ENCODE results near the gene SLC44A4.
A peak's percentile ranks its signal among the peaks of the same experiment; 100 is the strongest.

SLC44A4 gene

GRCh38 chr6:31861919-31862343 lies 16.9 kb downstream of the SLC44A4 start:
- TF ChIP-seq, protein P1, sequence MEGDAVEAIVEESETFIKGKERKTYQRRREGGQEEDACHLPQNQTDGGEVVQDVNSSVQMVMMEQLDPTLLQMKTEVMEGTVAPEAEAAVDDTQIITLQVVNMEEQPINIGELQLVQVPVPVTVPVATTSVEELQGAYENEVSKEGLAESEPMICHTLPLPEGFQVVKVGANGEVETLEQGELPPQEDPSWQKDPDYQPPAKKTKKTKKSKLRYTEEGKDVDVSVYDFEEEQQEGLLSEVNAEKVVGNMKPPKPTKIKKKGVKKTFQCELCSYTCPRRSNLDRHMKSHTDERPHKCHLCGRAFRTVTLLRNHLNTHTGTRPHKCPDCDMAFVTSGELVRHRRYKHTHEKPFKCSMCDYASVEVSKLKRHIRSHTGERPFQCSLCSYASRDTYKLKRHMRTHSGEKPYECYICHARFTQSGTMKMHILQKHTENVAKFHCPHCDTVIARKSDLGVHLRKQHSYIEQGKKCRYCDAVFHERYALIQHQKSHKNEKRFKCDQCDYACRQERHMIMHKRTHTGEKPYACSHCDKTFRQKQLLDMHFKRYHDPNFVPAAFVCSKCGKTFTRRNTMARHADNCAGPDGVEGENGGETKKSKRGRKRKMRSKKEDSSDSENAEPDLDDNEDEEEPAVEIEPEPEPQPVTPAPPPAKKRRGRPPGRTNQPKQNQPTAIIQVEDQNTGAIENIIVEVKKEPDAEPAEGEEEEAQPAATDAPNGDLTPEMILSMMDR (conservative IDR thresholded peaks at IDR 0.05; ENCODE audit: low read depth, low read length): no peak
- Histone ChIP-seq H3K4me1 (ENCODE audit: low read depth, poor library complexity, severe bottlenecking) (peaks cover 10% of the 10 kb centered on the region), H3K27me3 (ENCODE audit: insufficient read depth, low read depth) (no peaks in the 10 kb centered on the region), H3K27ac (no peak overlapping the region), H3K79me2 (ENCODE audit: insufficient read depth, low read depth) (no peaks in the 10 kb centered on the region), H3K9ac (peak overlapping the region; percentile 30; the same call in 1 of the 2 replicates), H3K4me3 (IDR thresholded peaks at IDR 0.05; ENCODE audit: insufficient read depth, low read depth, low read length) (no peak overlapping the region), H3K4me2 (peak overlapping the region; percentile 97), H4K20me1 (ENCODE audit: insufficient read depth) (no peaks in the 10 kb centered on the region), H2AFZ (ENCODE audit: low read depth) (peak overlapping the region; percentile 65; the same call in 1 of the 2 replicates), H3K36me3 (ENCODE audit: insufficient read depth) (no peaks in the 10 kb centered on the region)

DNA sequence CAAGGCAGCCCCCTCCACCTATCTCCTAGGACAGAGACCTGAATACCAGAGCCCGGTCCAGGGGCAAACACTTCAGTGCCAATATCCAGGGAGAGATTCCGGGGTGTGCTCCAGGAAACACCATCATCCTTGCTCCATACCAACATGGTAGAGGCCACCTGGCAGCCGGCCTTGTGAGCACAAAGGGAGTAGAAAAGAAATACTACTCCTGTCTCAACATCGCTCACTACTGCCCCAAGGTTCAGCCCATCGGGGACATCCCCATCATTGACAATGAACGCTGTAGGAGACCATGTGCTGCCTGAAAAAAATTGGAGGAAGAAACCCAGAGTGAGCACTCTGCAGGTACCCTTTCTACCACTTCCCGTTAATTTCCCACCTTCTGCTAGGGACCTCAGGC lies 17.6 kb downstream of the SLC44A4 start:
- H4K20me1 ChIP-seq (ENCODE audit: insufficient read depth): no peaks in the 10 kb centered on the region
- H3K27ac ChIP-seq: no peak overlapping the region
- H2AFZ ChIP-seq (ENCODE audit: low read depth): no peak overlapping the region
- H3K36me3 ChIP-seq (ENCODE audit: insufficient read depth): no peaks in the 10 kb centered on the region
- no peak overlapping the region; the same call in 1 of the 2 replicates for H3K4me2 ChIP-seq
- H3K79me2 ChIP-seq (ENCODE audit: insufficient read depth, low read depth): no peaks in the 10 kb centered on the region
- H3K4me1 ChIP-seq (ENCODE audit: low read depth, poor library complexity, severe bottlenecking): peaks cover 10% of the 10 kb centered on the region
- TF ChIP-seq, protein P1 (conservative IDR thresholded peaks at IDR 0.05; ENCODE audit: low read depth, low read length): no peak
- H3K9ac ChIP-seq: no peak overlapping the region
- H3K27me3 ChIP-seq (ENCODE audit: insufficient read depth, low read depth): no peaks in the 10 kb centered on the region
- H3K4me3 ChIP-seq (IDR thresholded peaks at IDR 0.05; ENCODE audit: insufficient read depth, low read depth, low read length): no peak overlapping the region

DNA sequence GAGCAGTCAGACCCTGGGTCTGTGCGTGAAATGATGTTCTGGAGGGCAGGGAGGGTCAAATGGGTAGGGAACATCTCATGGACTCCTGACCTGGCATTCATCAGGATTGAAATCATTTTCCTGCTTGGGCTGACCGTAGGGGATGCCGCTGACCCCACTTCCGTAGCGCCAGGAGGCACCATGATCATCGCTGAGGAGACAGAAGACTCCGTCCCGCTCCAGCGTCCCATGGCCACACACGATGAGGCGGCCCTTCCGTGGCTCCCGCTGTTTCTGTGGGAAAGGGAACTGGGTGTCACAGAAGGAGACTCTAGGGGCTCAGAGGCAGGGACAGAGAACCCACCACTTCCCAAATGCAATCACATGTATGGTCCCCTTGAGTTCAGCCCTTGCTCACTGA lies 18.4 kb downstream of the SLC44A4 start:
- H3K79me2 ChIP-seq (ENCODE audit: insufficient read depth, low read depth): no peaks in the 10 kb centered on the region
- no peaks in the 10 kb centered on the region for H4K20me1 ChIP-seq (ENCODE audit: insufficient read depth)
- H3K36me3 ChIP-seq (ENCODE audit: insufficient read depth): no peaks in the 10 kb centered on the region
- no peak overlapping the region for H2AFZ ChIP-seq (ENCODE audit: low read depth)
- H3K27ac ChIP-seq: no peak overlapping the region
- H3K4me3 ChIP-seq (IDR thresholded peaks at IDR 0.05; ENCODE audit: insufficient read depth, low read depth, low read length): no peak overlapping the region
- no peak overlapping the region for H3K4me2 ChIP-seq
- TF ChIP-seq, protein P1 (conservative IDR thresholded peaks at IDR 0.05; ENCODE audit: low read depth, low read length): no peak
- H3K9ac ChIP-seq: no peak overlapping the region
- no peaks in the 10 kb centered on the region for H3K27me3 ChIP-seq (ENCODE audit: insufficient read depth, low read depth)
- H3K4me1 ChIP-seq (ENCODE audit: low read depth, poor library complexity, severe bottlenecking): peaks cover 10% of the 10 kb centered on the region

- Histone ChIP-seq H3K4me1 (ENCODE audit: low read depth, poor library complexity, severe bottlenecking) (peaks cover 10% of the 10 kb centered on the region), H3K79me2 (ENCODE audit: insufficient read depth, low read depth) (no peaks in the 10 kb centered on the region), H2AFZ (ENCODE audit: low read depth) (no peak overlapping the region), H3K9ac (no peak overlapping the region), H3K4me3 (IDR thresholded peaks at IDR 0.05; ENCODE audit: insufficient read depth, low read depth, low read length) (no peak overlapping the region), H3K27me3 (ENCODE audit: insufficient read depth, low read depth) (no peaks in the 10 kb centered on the region), H3K4me2 (no peak overlapping the region), H4K20me1 (ENCODE audit: insufficient read depth) (no peaks in the 10 kb centered on the region), H3K27ac (no peak overlapping the region), H3K36me3 (ENCODE audit: insufficient read depth) (no peaks in the 10 kb centered on the region)
- TF ChIP-seq, protein P1 (conservative IDR thresholded peaks at IDR 0.05; ENCODE audit: low read depth, low read length): no peak
Measured at GRCh38 chr6:31859923-31860322, 18.9 kb downstream of the SLC44A4 start.
